Measurements from ENCODE around the gene ZNF688. TPM values are rescaled to one million over a fixed set of nuclear protein-coding genes. Genes with fewer than 3 reads are reported as not detected.

The ZNF688 gene
- total and polyA plus RNA-seq, 9 of the 15 experiments (the other 6 are each of a cell fraction or from before 2014, with no cell fraction given) = 0.48 to 12.9 (median 4.5) TPM

- no peak for TF ChIP-seq MGA (IDR thresholded peaks at IDR 0.05)
- no peak for TF ChIP-seq ATF2 (CRISPR knock-in tag; IDR thresholded peaks at IDR 0.05)
Measured at GRCh38 chr16:30606004-30606403, 34.5 kb upstream of the ZNF688 start (continued).
